ENCODE data around the gene F5.
"Not testable (repeated sequence)": the region's sequence is repeated elsewhere in the genome, so short reads cannot be mapped to it uniquely, and the experiment has no call there.

Gene F5

GRCh38 chr1:169548282-169548681, 38.0 kb downstream of the F5 start:
- H3K4me3 ChIP-seq (replicated peaks in 1 of 2; ENCODE audit: low read depth in 2 of 2, low read length in 2 of 2): no peak overlapping the region
- TF ChIP-seq, protein P1, sequence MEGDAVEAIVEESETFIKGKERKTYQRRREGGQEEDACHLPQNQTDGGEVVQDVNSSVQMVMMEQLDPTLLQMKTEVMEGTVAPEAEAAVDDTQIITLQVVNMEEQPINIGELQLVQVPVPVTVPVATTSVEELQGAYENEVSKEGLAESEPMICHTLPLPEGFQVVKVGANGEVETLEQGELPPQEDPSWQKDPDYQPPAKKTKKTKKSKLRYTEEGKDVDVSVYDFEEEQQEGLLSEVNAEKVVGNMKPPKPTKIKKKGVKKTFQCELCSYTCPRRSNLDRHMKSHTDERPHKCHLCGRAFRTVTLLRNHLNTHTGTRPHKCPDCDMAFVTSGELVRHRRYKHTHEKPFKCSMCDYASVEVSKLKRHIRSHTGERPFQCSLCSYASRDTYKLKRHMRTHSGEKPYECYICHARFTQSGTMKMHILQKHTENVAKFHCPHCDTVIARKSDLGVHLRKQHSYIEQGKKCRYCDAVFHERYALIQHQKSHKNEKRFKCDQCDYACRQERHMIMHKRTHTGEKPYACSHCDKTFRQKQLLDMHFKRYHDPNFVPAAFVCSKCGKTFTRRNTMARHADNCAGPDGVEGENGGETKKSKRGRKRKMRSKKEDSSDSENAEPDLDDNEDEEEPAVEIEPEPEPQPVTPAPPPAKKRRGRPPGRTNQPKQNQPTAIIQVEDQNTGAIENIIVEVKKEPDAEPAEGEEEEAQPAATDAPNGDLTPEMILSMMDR (IDR thresholded peaks at IDR 0.05; ENCODE audit: low read depth, low read length): no peak
- no peak for DNase-seq (ENCODE audit: low read depth in 2 of 2)

GRCh38 chr1:169546087-169546995, 39.9 kb downstream of the F5 start:
- H3K4me3 ChIP-seq (replicated peaks in 1 of 2; ENCODE audit: low read depth in 2 of 2, low read length in 2 of 2): no peak overlapping the region
- peak; percentile 90 to 92 for DNase-seq (ENCODE audit: low read depth in 2 of 2)
- TF ChIP-seq, protein P1 (IDR thresholded peaks at IDR 0.05; ENCODE audit: low read depth, low read length): peak; percentile 80

GRCh38 chr1:169545472-169545871, 40.8 kb downstream of the F5 start:
- no peak for DNase-seq (ENCODE audit: low read depth in 2 of 2)
- TF ChIP-seq, protein P1 (IDR thresholded peaks at IDR 0.05; ENCODE audit: low read depth, low read length): no peak
- no peak overlapping the region for H3K4me3 ChIP-seq (replicated peaks in 1 of 2; ENCODE audit: low read depth in 2 of 2, low read length in 2 of 2)

GRCh38 chr1:169538998-169539871, 47.0 kb downstream of the F5 start:
- TF ChIP-seq, protein P1 (IDR thresholded peaks at IDR 0.05; ENCODE audit: low read depth, low read length): no peak
- peak; percentile 84 to 91 for DNase-seq (ENCODE audit: low read depth in 2 of 2)

GRCh38 chr1:169534653-169535052, 51.6 kb downstream of the F5 start:
- no peak overlapping the region for H3K4me3 ChIP-seq (replicated peaks in 1 of 2; ENCODE audit: low read depth in 2 of 2, low read length in 2 of 2)
- no peak for DNase-seq (ENCODE audit: low read depth in 2 of 2)
- TF ChIP-seq, protein P1 (IDR thresholded peaks at IDR 0.05; ENCODE audit: low read depth, low read length): no peak

More at GRCh38 chr1:169538998-169539871, 47.0 kb downstream of the F5 start:
- no peak overlapping the region for H3K4me3 ChIP-seq (replicated peaks in 1 of 2; ENCODE audit: low read depth in 2 of 2, low read length in 2 of 2)

GRCh38 chr1:169533528-169534190, 52.6 kb downstream of the F5 start:
- DNase-seq (ENCODE audit: low read depth in 2 of 2): not testable (repeated sequence)

More at GRCh38 chr1:169533528-169534190, 52.6 kb downstream of the F5 start:
- not testable (repeated sequence) for H3K4me3 ChIP-seq (replicated peaks in 1 of 2; ENCODE audit: low read depth in 2 of 2, low read length in 2 of 2)
